Dendritic cell treated with granulocyte-macrophage colony-stimulating factor and Interleukin-4, amounts not matched to agents 40 ng/mL and 50 ng/mL, for 4 days (primary cell): Measurements from ENCODE around the gene SLC39A10.
"Not testable (repeated sequence)": the region's sequence is repeated elsewhere in the genome, so short reads cannot be mapped to it uniquely, and the experiment has no call there.

Experiments used
- H3K27ac Mint-ChIP-seq: one replicate; pipeline ENCODE4 v1.8.0; 2022; ENCODE audit warnings: mild to moderate bottlenecking, mixed read lengths
- H3K27me3 Mint-ChIP-seq: one replicate; pipeline ENCODE4 v1.8.0; 2022; ENCODE audit warnings: mild to moderate bottlenecking, mixed read lengths
- H3K36me3 Mint-ChIP-seq: one replicate; pipeline ENCODE4 v1.8.0; 2022; ENCODE audit warnings: low read depth, mixed read lengths
- H3K4me1 Mint-ChIP-seq: one replicate; pipeline ENCODE4 v1.8.0; 2022; ENCODE audit warnings: low read depth, mixed read lengths
- H3K4me3 Mint-ChIP-seq: one replicate; pipeline ENCODE4 v1.8.0; 2022; ENCODE audit warnings: mild to moderate bottlenecking, moderate library complexity, mixed read lengths
- H3K9me3 Mint-ChIP-seq: one replicate; pipeline ENCODE4 v1.8.0; 2022; ENCODE audit warnings: mixed read lengths
- intact Hi-C: fragments of 100-400 bp; cut with micrococcal nuclease; formaldehyde crosslinking; loops from one replicate; pipeline ENCODE4 v1.15.0; 2022

Gene SLC39A10

DNA sequence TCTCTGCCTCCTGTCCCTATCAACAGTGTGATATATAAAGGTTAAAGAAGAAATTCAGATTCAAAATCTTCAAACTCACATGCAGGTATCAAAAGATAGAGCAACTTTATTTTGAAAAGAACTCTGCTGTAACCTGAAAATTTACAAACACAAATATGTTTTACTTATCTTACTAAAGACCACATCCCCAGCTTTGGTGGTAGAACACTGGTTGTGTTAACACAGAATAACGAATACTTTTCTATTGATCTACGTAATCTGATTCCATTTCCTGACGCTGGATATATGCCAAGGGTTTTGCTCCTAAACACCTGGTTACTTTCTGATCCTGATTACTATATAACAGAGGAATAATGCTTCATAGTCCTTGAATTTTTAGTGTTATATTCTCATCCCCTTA lies 23.1 kb upstream of the SLC39A10 start:
- H3K27ac Mint-ChIP-seq = peak overlapping the region; percentile 84

DNA sequence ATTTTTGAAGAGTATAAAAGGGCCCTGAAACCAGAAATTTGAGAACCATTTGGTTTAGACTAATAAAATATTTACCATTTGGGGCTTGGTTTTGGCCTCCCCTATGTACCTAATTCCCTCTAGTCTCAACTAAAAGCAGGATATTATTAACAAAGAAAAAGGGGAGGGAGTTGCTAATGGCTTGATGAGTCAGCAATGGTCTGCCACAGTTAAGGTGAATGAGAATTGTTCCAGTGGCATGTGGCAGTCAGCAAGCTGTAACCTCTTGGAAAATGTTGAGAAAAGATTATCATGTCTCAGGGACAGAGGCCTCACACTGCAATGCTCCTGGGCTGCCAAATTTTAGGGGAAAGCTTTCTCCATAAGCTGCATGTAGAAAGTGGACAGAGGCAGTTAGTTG lies 20.1 kb upstream of the SLC39A10 start:
- Mint-ChIP-seq H3K9me3 (no peaks in the 10 kb centered on the region), H3K36me3 (no peaks in the 10 kb centered on the region), H3K4me3 (no peak overlapping the region), H3K4me1 (peaks cover 34% of the 10 kb centered on the region), H3K27me3 (no peaks in the 10 kb centered on the region), H3K27ac (no peak overlapping the region)
- intact Hi-C loops = no loop called here

More for the DNA sequence above, 23.1 kb upstream of the SLC39A10 start:
- Mint-ChIP-seq H3K4me3 (no peak overlapping the region), H3K27me3 (no peaks in the 10 kb centered on the region), H3K4me1 (peaks cover 24% of the 10 kb centered on the region), H3K36me3 (no peaks in the 10 kb centered on the region), H3K9me3 (no peaks in the 10 kb centered on the region)
- intact Hi-C loops = no loop called here

DNA sequence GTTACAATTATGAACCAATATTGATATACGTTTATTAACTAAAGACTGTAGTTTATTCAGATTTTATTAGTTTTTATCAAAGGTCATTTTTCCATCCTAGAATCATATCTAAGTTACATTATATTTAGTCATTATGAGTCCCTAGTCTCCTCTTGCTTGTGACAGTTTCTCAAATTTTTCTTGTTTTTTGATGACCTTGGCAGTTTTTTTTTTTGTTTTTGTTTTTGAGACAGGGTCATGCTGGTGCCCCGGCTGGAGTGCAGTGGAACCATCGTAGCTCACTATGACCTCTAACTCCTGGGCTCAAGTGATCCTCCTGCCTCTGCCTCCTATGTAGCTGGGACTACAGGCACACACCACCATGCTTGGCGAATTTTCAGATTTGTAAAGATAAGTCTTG lies 18.3 kb upstream of the SLC39A10 start:
- no peaks in the 10 kb centered on the region for H3K27me3 Mint-ChIP-seq
- no peaks in the 10 kb centered on the region for H3K36me3 Mint-ChIP-seq
- peaks cover 34% of the 10 kb centered on the region for H3K4me1 Mint-ChIP-seq
- intact Hi-C loops = no loop called here
- H3K27ac Mint-ChIP-seq = no peak overlapping the region
- no peaks in the 10 kb centered on the region for H3K9me3 Mint-ChIP-seq
- H3K4me3 Mint-ChIP-seq = no peak overlapping the region

DNA sequence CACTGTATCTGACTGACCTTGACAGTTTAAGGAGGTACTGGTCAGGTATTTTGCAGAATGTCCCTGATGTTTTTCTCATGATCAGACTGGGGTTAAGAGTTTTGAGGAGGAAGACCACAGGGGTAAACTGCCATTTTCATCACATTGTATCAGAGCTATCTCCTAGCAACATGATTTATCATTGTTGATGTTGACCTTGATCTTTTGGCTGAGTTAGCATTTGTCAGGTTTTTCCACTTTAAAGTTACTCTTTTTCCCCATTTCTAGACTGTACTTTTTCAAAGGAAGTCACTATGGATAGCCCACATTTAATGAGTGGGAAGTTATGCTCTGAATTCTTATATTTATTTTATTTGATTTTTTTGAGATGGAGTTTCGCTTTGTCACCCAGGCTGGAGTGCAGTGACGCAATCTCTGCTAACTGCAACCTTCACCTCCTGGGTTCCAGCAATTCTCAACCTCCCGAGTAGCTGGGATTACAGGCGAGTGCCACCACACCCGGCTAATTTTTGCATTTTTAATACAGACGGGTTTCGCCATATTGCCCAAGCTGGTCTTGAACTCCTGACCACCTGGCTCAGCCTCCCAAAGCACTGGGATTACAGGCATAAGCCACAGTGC lies 17.7 kb upstream of the SLC39A10 start:
- no peak overlapping the region for H3K27ac Mint-ChIP-seq
- no peaks in the 10 kb centered on the region for H3K36me3 Mint-ChIP-seq
- intact Hi-C loops = no loop called here
- H3K4me3 Mint-ChIP-seq = no peak overlapping the region
- H3K4me1 Mint-ChIP-seq = peaks cover 34% of the 10 kb centered on the region
- no peaks in the 10 kb centered on the region for H3K27me3 Mint-ChIP-seq
- H3K9me3 Mint-ChIP-seq = no peaks in the 10 kb centered on the region

DNA sequence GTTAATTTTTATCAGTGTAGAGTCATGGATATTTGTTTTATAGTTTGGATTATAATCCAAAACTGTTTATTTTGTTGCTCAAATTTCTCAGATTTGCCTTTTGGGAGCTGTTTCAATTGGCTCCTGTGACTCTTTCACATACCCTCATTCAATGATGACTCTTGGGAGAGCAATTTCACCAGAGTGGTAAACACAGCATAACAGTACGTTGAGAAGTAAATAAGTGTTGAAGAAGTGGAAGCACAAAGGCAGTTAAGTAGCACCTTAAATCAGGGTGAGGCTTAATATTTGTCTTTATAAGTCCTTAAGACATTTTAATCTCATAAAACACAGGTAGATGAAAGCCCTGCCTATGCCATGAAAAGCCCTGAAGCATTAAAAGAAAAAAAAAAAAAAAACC lies 17.1 kb upstream of the SLC39A10 start:
- Mint-ChIP-seq H3K36me3 (no peaks in the 10 kb centered on the region), H3K27me3 (no peaks in the 10 kb centered on the region), H3K4me1 (peaks cover 29% of the 10 kb centered on the region), H3K9me3 (no peaks in the 10 kb centered on the region), H3K4me3 (no peak overlapping the region), H3K27ac (no peak overlapping the region)
- intact Hi-C loops = no loop called here

GRCh38 chr2:195642027-195642678 lies 14.9 kb upstream of the SLC39A10 start:
- intact Hi-C loops = no loop called here
- H3K9me3 Mint-ChIP-seq = no peaks in the 10 kb centered on the region
- H3K4me3 Mint-ChIP-seq = no peak overlapping the region
- peaks cover 38% of the 10 kb centered on the region for H3K4me1 Mint-ChIP-seq
- H3K27ac Mint-ChIP-seq = peak overlapping the region; percentile 27
- no peaks in the 10 kb centered on the region for H3K27me3 Mint-ChIP-seq
- H3K36me3 Mint-ChIP-seq = no peaks in the 10 kb centered on the region

DNA sequence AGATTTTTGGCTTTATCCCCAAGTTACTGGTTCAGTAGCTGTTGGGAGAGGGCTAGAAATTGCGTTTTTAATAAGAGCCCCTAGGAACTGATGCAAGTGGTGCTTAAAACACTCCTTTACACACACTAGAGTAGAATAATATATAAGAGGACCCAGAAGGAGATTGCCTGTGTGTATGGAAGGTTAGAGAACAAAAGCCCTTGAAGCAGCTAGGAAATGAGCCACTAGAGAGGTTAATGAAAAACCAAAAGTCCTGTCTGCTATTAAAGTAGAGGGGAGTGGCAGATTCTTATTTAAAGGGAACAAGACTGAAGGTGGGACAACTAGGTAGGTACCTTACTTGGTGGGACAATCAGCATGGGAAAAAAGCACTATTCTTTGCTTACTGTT lies 14.4 kb upstream of the SLC39A10 start:
- peaks cover 43% of the 10 kb centered on the region for H3K4me1 Mint-ChIP-seq
- H3K27me3 Mint-ChIP-seq = no peaks in the 10 kb centered on the region
- intact Hi-C loops = no loop called here
- no peaks in the 10 kb centered on the region for H3K9me3 Mint-ChIP-seq
- no peaks in the 10 kb centered on the region for H3K36me3 Mint-ChIP-seq
- H3K4me3 Mint-ChIP-seq = no peak overlapping the region
- peak overlapping the region; percentile 27 for H3K27ac Mint-ChIP-seq

GRCh38 chr2:195644708-195645107 lies 12.3 kb upstream of the SLC39A10 start:
- H3K4me3 Mint-ChIP-seq, H3K9me3 Mint-ChIP-seq, H3K36me3 Mint-ChIP-seq, intact Hi-C loops, H3K27ac Mint-ChIP-seq, H3K27me3 Mint-ChIP-seq: not testable (repeated sequence)
- H3K4me1 Mint-ChIP-seq = peaks cover 60% of the 10 kb centered on the region

DNA sequence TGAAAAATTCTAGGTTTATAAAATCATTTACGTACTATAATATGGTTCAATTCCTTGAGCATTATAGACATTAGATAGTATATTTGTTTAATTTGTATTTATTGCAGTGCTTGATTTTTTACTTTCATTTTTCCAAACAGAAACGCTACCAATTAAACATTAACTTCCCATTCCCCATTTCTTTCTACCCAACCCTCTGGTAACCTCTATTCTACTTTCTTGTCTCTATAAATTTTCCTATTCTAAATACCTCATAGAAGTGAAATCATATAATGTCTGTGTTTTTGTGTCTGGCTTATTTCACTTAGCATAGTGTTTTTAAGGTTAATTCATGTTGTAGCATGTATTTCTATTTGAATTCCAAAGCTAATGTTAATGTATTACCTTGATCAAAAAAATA lies 11.6 kb upstream of the SLC39A10 start:
- no peaks in the 10 kb centered on the region for H3K27me3 Mint-ChIP-seq
- H3K4me3 Mint-ChIP-seq = peak overlapping the region; percentile 17
- H3K9me3 Mint-ChIP-seq = no peaks in the 10 kb centered on the region
- peaks cover 67% of the 10 kb centered on the region for H3K4me1 Mint-ChIP-seq
- no peak overlapping the region for H3K27ac Mint-ChIP-seq
- intact Hi-C loops = no loop called here
- no peaks in the 10 kb centered on the region for H3K36me3 Mint-ChIP-seq

DNA sequence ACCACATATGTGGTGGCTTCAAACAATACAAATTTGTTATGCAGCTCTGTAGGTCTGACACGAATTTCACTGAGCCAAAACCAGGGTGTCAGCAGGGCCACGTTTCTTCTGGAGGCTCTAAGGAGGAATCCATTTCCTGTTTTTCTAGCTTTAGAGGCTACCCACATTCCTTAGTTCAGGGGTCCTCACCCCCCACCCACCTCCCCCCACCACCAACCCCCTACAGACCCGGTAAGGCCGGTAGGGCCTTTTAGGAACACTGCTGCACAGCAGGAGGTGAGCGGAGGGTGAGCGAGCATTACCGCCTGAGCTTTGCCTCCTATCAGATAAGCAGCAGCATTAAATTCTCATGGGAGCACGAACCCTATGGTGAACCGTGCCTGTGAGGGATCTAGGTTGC lies 10.6 kb upstream of the SLC39A10 start:
- Mint-ChIP-seq H3K27me3 (no peaks in the 10 kb centered on the region), H3K9me3 (no peaks in the 10 kb centered on the region), H3K4me3 (no peak overlapping the region), H3K27ac (peak overlapping the region; percentile 61), H3K36me3 (no peaks in the 10 kb centered on the region), H3K4me1 (peaks cover 66% of the 10 kb centered on the region)
- intact Hi-C loops = no loop called here

DNA sequence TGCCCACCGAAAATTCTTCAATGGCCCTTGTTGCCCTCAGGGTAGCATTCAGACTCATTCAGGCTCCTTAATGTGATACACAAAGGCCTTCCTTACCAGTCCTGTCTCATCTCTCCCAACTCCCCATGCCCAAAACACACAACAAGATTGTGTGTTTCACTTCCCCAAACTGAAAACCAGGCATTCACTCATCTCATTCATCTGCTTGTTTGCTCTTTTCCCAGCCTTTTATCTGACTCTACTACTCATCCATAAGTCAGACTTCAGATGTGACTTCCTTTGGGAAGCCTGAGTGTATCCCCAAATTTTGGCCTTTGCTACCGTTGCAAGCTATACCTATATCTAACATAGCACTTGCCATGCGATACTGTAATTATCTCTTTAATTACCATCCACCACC lies 9.7 kb upstream of the SLC39A10 start:
- no peaks in the 10 kb centered on the region for H3K9me3 Mint-ChIP-seq
- no peaks in the 10 kb centered on the region for H3K27me3 Mint-ChIP-seq
- peaks cover 67% of the 10 kb centered on the region for H3K4me1 Mint-ChIP-seq
- no peaks in the 10 kb centered on the region for H3K36me3 Mint-ChIP-seq
- intact Hi-C loops = no loop called here
- peak overlapping the region; percentile 61 for H3K27ac Mint-ChIP-seq
- no peak overlapping the region for H3K4me3 Mint-ChIP-seq

DNA sequence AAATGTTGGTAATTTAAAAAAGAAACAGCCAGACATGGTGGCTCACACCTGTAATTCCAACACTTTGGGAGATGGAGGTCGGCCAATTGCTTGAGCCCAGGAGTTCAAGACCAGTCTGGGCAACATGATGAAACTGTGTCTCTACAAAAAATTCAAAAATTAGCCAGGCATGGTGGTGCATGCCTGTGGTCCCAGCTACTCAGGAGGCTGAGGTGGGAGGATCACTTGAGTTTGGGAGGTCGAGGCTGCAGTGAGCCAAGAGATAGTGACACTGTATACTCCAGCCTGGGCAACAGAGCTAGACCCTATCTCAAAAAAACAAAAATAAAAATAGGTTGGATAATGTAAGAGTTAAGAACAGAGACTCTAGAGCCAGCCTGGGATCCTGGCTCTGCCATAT lies 8.7 kb upstream of the SLC39A10 start:
- intact Hi-C loops, H3K4me3 Mint-ChIP-seq, H3K9me3 Mint-ChIP-seq, H3K27me3 Mint-ChIP-seq, H3K36me3 Mint-ChIP-seq: not testable (repeated sequence)
- Mint-ChIP-seq H3K27ac (peak overlapping the region; percentile 83), H3K4me1 (peaks cover 56% of the 10 kb centered on the region)

GRCh38 chr2:195648787-195649186 lies 8.2 kb upstream of the SLC39A10 start:
- Mint-ChIP-seq H3K9me3 (no peaks in the 10 kb centered on the region), H3K36me3 (no peaks in the 10 kb centered on the region), H3K4me3 (no peak overlapping the region), H3K27ac (peak overlapping the region; percentile 83), H3K4me1 (peaks cover 56% of the 10 kb centered on the region), H3K27me3 (no peaks in the 10 kb centered on the region)
- intact Hi-C loops = no loop called here

GRCh38 chr2:195649629-195650190 lies 7.3 kb upstream of the SLC39A10 start:
- intact Hi-C loops = no loop called here
- H3K9me3 Mint-ChIP-seq = no peaks in the 10 kb centered on the region
- no peaks in the 10 kb centered on the region for H3K27me3 Mint-ChIP-seq
- H3K4me1 Mint-ChIP-seq = peaks cover 56% of the 10 kb centered on the region
- H3K4me3 Mint-ChIP-seq = peak overlapping the region; percentile 30
- peak overlapping the region; percentile 83 for H3K27ac Mint-ChIP-seq
- no peaks in the 10 kb centered on the region for H3K36me3 Mint-ChIP-seq

GRCh38 chr2:195651046-195651445 lies 6.0 kb upstream of the SLC39A10 start:
- Mint-ChIP-seq H3K9me3 (no peaks in the 10 kb centered on the region), H3K27me3 (no peaks in the 10 kb centered on the region), H3K36me3 (no peaks in the 10 kb centered on the region), H3K27ac (peak overlapping the region; percentile 83), H3K4me3 (peak overlapping the region; percentile 40), H3K4me1 (peaks cover 53% of the 10 kb centered on the region)
- intact Hi-C loops = no loop called here
